NT2/D1 (cell line): ENCODE measurements around the gene ISCA1.

Source experiments
- SUZ12 ChIP-seq: IDR thresholded peaks from 2 replicates; pipeline ENCODE4 v1.6.1; 2011; ENCODE audit not compliant: insufficient read length, insufficient read depth; ENCODE audit errors: extremely low read depth
- YY1 ChIP-seq: IDR thresholded peaks from 2 replicates; pipeline ENCODE4 v1.6.1; 2011; ENCODE audit not compliant: insufficient read length, insufficient read depth

- no peak for TF ChIP-seq YY1
- no peak for TF ChIP-seq SUZ12
Measured at GRCh38 chr9:86259557-86259956, 22.8 kb downstream of the ISCA1 start, which contains the start of gene C9orf153.
